HFF-Myc (cell line): Measurements from ENCODE around the gene OR10G6.
"Not testable (repeated sequence)": the region's sequence is repeated elsewhere in the genome, so short reads cannot be mapped to it uniquely, and the experiment has no call there.

Experiments
- DNase-seq: peaks from one replicate; pipeline ENCODE4 v3.0.0-alpha.2; 2011; ENCODE audit warnings: low read depth; ENCODE audit errors: extremely low read depth
- H3K4me3 ChIP-seq: replicated peaks from 2 replicates; pipeline ENCODE4 v1.5.1; 2011; ENCODE audit warnings: low read depth, mild to moderate bottlenecking, control low read depth, low read length
- TF ChIP-seq, protein P1 (sequence below): IDR thresholded peaks from 2 replicates; pipeline ENCODE4 v1.5.1; 2012; ENCODE audit warnings: mild to moderate bottlenecking, low read depth, low read length, control low read depth; ENCODE audit errors: missing control alignments

Gene OR10G6, protein sequence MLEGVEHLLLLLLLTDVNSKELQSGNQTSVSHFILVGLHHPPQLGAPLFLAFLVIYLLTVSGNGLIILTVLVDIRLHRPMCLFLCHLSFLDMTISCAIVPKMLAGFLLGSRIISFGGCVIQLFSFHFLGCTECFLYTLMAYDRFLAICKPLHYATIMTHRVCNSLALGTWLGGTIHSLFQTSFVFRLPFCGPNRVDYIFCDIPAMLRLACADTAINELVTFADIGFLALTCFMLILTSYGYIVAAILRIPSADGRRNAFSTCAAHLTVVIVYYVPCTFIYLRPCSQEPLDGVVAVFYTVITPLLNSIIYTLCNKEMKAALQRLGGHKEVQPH

GRCh38 chr11:123995119-123995518, at the start of gene OR10G6:
Gene OR10G6, minus strand, starts transcription at chr11:123995161. Its CDS starts 0 bp downstream, at chr11:123995161.
- TF ChIP-seq, protein P1, sequence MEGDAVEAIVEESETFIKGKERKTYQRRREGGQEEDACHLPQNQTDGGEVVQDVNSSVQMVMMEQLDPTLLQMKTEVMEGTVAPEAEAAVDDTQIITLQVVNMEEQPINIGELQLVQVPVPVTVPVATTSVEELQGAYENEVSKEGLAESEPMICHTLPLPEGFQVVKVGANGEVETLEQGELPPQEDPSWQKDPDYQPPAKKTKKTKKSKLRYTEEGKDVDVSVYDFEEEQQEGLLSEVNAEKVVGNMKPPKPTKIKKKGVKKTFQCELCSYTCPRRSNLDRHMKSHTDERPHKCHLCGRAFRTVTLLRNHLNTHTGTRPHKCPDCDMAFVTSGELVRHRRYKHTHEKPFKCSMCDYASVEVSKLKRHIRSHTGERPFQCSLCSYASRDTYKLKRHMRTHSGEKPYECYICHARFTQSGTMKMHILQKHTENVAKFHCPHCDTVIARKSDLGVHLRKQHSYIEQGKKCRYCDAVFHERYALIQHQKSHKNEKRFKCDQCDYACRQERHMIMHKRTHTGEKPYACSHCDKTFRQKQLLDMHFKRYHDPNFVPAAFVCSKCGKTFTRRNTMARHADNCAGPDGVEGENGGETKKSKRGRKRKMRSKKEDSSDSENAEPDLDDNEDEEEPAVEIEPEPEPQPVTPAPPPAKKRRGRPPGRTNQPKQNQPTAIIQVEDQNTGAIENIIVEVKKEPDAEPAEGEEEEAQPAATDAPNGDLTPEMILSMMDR: no peak
- H3K4me3 ChIP-seq: no peak within 1 kb of the TSS
- no peak for DNase-seq

- TF ChIP-seq, protein P1: no peak
- DNase-seq: no peak
Observed at GRCh38 chr11:124043420-124043819, 48.5 kb upstream of the OR10G6 start.

GRCh38 chr11:124041254-124041653, 46.3 kb upstream of the OR10G6 start, which contains the start of gene OR10G7:
Gene OR10G7, minus strand, starts transcription at chr11:124041325. Its CDS starts 2,324 bp downstream, at chr11:124039001.
- TF ChIP-seq, protein P1: no peak
- no peak for DNase-seq
- no peak within 1 kb of the TSS for H3K4me3 ChIP-seq

More at GRCh38 chr11:124043420-124043819, 48.5 kb upstream of the OR10G6 start:
- no peak overlapping the region for H3K4me3 ChIP-seq

DNA sequence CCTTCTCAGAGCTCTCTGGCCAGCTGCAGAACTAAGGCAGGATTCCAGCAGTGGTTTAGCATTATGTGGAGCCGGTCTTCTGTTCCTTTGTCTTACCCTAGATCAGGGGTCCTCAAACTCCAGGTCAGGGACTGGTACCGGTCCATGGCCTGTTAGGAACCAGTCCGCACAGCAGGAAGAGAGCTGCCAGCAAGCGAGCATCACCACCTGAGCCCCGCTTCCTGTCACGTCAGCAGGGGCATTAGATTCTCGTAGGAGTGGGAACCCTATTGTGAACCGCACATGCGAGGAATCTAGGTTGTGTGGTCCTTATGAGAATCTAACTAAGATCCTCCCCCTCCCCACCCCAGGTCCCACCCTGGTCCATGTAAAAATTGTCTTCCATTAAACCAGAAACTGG, 44.6 kb upstream of the OR10G6 start:
- no peak for DNase-seq
- no peak overlapping the region for H3K4me3 ChIP-seq
- TF ChIP-seq, protein P1: no peak

- DNase-seq: no peak
- H3K4me3 ChIP-seq: no peak overlapping the region
- TF ChIP-seq, protein P1: no peak
Observed at GRCh38 chr11:124036666-124037065, 41.7 kb upstream of the OR10G6 start.

DNA sequence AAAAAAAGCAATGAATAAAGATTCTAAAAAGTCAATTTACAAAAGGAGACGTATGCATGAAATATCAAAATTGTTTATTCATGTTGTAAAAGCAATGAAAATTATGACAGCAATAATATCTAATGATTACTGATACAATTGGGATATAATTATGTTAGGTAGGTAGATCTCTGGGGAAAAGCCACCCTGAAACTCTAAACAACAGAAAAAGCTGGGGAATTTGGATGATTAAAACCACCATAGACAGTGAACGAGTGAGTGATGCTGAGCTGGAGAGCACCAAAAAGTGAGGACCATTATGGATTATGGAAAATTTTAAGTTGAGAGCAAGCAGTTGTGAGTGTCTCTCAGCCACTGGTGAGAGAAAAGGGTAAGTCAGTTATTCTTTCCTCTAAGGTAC, 31.5 kb upstream of the OR10G6 start, which contains the start of gene OR10G8:
TSS of gene OR10G8 (plus strand) at position 301 of the 400 bp plus-strand sequence. CDS start 2,825 bp downstream, outside the sequence.
- DNase-seq: no peak
- TF ChIP-seq, protein P1: no peak

DNA sequence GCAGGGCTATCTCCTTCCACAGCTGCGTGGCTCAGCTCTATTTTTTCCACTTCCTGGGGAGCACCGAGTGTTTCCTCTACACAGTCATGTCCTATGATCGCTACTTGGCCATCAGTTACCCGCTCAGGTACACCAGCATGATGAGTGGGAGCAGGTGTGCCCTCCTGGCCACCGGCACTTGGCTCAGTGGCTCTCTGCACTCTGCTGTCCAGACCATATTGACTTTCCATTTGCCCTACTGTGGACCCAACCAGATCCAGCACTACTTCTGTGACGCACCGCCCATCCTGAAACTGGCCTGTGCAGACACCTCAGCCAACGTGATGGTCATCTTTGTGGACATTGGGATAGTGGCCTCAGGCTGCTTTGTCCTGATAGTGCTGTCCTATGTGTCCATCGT, 20.9 kb upstream of the OR10G6 start:
- not testable (repeated sequence) for DNase-seq

More for the DNA sequence above, 31.5 kb upstream of the OR10G6 start, which contains the start of gene OR10G8:
- H3K4me3 ChIP-seq: no peak within 1 kb of the TSS

More for the DNA sequence above, 20.9 kb upstream of the OR10G6 start:
- not testable (repeated sequence) for H3K4me3 ChIP-seq
